ENCODE measurements around the gene NAT8.
A peak's percentile ranks its signal among the peaks of the same experiment; 100 is the strongest.
"Not testable (repeated sequence)": the region's sequence is repeated elsewhere in the genome, so short reads cannot be mapped to it uniquely, and the experiment has no call there.

Gene NAT8

DNA sequence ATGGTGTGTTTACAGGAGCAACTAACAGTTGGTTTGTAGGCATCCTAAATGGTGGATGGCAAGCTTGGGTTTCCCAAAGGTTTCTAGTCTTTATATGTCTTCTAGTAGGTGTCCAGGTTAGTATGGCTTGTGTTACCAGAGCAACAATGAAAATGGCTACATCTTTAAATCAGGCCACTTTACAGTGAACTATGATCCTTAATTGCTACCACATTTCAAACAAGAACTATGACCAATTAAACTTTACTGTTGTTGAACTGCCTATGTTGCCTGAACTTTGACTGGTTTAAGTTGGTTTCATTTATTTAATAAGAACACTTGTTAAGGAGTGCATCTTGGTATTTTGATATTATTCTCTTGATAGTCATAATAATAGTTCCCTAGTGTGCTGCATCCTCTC lies 5.2 kb downstream of the NAT8 start:
- not testable (repeated sequence) for DNase-seq (ENCODE audit: low read depth in 3 of 3)

DNA sequence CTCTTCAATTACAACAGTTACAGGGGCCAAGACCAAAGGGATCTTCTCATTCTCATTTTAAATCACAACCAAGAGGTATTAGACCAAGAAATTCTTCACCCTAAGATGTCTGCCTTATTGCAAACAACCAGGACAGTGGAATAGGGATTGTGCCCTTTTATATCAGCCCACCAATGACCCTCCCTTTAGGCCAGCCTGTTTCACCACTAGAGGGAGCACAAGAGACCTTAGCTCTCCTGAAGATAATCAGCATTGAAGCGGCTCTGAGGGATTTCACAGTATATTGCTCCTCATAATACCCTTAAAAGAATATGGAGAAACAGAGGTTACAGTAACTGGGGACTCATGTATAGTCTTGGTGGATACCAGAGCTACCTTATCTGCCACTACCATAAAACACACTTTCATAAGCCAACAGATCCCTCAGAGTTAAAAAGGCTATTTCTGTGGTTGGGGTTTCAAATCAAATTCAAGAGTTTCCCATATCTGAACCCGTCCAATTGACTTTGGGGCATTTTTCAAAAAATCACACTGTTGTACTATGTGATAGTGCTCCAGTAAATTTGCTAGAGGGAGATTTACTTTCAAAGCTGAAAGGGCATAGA lies 11.5 kb downstream of the NAT8 start:
- not testable (repeated sequence) for DNase-seq (ENCODE audit: low read depth in 3 of 3)

DNA sequence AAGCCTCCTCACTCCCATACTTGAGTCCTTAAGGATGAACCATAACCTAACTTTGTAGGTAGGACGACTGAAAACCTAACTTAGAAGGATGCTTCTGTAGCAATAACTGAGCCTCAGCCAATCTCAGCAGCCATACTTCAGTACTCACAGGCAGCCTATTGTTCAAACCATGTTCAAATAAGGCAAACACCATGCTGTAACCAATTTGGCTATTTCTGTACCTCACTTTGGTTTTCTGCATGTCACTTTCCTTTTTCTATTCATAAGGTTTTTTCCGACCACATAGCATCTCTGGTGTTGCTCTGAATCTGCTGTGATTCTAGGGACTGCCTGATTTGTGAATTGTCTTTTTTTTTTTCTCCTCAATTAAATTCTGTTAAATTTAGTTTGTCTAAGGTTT lies 13.7 kb downstream of the NAT8 start:
- DNase-seq (ENCODE audit: low read depth in 3 of 3), result not testable (repeated sequence)

DNA sequence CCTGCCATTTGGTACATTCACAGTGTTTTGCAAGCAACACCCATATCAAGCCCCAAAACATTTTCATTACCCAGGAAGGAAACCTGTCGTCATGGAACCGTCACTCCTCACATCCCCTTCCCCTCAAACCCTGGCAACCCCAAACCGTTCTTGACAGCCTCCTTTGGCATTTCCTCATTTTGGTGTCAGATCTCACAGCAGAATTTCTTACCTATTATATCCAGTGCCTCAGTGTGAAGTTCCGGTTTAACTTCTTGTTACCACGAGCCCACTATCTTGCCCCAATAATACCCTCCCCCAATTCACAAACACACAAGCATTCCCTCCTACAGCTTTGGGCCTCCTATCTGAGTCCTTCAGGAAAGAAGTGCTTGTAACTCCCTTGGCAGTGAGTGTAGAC lies 16.0 kb downstream of the NAT8 start:
- DNase-seq (ENCODE audit: low read depth in 3 of 3), result not testable (repeated sequence)

DNA sequence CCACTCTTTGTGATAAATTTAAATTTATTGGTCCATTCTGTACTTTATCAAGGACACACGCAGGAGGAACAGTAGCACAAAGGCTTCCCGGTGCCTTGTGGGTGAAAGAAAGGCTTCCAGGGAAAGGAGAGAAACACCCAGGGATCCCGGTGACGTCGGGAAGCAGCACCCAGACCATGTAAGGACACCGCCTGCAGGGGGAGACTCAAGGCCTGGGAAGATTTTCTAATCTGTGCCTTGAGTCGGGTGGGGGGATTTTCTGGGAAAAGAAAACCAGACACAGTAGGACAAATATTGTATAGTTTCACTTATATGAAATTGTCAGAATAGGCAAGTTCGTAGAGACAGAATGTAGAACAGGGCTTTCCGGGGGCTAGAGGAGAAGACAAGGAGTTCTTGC lies 17.6 kb downstream of the NAT8 start:
- DNase-seq (ENCODE audit: low read depth in 3 of 3), result not testable (repeated sequence)

DNA sequence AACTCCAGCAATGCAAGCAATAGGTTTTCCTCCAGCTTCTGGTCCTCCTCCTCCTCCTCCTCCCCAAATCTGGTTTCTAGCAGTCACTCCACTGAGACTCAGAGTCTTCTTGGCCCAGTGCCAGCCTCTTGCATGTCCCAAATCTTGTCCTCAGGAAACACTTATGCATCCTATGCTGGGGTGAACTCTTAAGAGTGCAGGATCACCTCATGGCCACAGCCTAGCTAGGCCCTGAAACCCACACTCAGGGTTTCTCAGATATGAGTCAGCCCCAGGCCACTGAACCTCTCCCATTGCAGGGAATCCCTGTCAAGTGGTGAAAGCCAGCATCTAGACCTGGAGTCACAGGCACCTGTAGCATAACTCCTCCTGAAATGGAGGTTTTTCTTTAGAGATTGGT lies 18.2 kb downstream of the NAT8 start:
- not testable (repeated sequence) for DNase-seq (ENCODE audit: low read depth in 3 of 3)

DNA sequence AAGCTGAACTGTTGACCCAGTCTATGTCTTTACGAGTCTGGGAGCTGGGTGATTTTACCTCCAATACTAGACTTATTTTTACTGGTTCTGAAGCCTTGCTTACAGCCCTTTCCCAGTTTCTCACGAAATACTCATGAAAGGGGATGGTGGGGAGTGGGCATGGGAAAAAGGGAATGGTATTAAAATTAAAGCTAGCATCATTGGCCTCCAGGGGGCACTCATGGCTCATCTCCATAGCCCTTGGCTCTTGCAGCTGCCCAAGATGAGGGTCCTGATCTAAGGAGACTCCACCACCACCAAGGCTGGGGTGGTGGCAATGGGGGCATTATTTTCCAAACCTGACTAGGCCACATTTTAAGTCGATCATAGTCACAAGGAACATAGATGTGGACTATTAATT lies 22.3 kb downstream of the NAT8 start:
- DNase-seq (ENCODE audit: low read depth in 3 of 3), result not testable (repeated sequence)

DNA sequence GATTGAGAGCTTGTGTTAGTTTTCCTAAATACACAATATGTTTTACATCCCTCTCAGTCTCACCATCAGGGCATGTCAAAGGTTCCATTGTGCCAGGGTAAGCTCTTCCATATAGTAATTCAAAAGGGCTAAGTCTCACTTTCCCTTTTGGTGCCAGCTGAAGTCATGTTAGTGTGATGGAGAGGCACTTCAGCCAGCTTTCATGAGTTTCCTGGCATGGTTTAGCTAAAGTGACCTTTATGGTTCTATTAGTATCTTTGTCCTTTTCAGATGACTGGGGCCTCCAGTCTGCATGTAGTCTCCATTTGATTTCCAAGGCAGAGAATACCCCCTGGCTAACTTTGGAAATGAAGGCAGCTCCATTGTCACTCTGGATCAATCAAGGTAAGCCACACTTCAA lies 27.2 kb downstream of the NAT8 start:
- no peak for DNase-seq (ENCODE audit: low read depth in 3 of 3)

DNA sequence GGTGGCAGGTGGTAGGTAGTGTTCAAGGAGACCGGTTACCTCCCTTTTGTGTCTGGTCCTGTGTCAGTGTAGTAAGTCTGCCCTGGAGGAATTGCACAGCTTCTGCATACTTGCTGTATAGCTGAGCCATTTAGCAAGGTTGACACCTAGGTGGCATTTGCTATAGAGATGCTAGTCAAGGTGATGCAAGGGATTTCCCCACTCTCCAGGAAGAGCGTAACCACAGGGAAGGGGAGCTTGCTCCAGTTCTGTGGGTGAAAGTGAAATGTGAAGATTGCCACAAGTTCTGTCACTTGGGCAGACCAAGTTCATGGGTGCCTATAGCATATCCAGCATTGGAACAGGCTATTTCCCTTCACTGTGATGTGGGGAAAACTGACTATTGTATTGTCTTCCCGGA lies 28.1 kb downstream of the NAT8 start:
- DNase-seq (ENCODE audit: low read depth in 3 of 3), result peak in 1 of 3 donors; percentile 6

DNA sequence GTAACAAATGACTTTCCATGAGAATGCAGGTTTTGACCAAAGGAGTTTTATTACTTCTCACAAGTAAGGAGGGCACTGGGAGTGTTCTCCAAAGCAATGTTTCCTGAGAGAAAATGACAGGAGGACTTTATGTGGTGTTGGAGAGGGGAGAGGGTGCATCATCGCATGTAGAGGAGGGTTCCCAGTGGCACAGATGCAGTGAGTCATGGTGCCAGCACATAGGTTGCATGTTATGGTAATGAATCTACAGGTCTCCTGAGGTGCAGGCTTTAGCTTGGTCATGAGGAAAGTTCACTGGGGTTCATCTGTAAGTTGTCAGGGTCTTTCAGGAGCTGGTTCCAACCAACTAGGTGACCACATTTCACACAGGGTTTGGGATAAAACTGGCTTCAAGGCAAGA lies 30.4 kb downstream of the NAT8 start:
- no peak for DNase-seq (ENCODE audit: low read depth in 3 of 3)

DNA sequence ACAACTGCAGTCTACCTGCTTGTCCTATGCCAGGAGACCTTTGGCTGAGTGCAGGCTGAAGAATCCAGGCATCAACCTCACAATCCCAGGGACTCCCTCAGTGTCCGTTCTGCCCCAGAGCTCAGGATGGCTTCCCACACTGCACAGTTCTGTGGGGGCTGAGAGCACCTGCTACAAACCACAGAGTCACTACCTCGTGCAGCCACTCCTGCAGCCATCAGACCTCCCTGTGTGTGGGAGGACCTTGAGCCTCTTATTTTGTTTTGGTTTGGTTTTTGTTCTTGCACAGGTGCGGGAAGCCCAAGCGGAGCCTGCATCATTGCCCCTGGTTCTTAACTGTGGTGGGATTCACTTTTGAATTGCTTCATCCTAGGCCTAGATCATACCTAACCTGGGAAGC lies 31.0 kb downstream of the NAT8 start:
- no peak for DNase-seq (ENCODE audit: low read depth in 3 of 3)

DNA sequence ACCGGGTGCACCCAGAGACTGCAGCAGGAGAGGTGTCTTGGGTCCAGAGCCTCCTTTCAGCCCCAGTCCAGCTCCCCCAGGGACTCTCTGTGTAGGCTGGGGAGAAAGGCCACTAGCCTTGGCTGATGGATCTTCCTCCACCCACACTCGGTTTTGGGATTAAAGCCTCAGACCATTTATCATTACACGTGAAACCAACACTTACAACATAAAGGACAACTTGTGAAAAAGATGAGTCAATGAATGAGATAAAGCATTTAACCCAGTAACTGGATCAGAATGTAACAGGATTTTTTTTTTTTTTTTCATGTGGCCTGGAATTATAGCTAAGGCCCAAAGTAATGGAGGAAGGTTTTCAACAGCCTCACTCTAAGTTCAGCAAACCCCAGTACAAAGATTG lies 32.1 kb downstream of the NAT8 start:
- no peak for DNase-seq (ENCODE audit: low read depth in 3 of 3)

DNA sequence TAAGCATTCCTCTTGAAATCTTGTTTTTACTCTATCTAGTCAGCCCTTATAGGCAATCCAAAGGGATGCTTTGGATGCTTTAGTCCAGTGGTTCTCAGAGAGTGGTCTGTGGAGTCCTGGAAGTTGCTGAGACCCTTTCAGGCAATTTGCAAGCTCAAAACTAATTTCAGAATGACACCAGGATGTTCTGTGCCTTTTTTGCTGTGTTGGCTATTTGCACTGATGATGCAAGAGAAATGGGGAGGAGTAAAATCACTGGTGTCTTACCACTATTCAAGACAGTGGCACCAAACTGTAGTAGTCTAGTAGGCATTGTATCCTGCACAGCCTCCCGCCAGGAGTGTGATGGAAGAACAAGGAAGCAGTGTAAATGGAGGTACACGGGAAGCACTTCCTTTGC lies 37.6 kb downstream of the NAT8 start:
- not testable (repeated sequence) for DNase-seq (ENCODE audit: low read depth in 3 of 3)

DNA sequence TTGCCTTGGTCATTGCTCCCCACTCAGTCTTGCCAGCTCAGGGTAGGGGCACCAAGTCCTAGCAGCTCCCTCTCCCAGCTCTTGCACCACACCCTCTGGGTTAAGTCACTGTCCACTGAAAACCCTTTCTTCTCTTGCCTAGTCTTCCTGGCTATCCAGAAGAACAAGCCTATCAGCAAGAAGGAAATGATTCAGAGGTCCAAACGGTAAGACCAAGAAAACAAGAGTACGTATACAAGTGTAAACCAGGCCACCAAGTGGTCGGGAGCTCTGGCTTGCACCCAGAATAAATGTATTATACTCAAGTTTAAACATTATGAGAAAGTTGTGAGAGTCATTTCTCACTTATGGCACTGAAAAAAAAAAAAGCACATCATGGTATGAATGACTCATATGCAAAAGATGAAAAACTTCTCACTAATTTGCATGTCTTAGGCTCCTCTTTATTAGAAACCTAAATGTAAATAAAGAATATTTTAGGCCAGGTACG lies 39.1 kb downstream of the NAT8 start:
- DNase-seq (ENCODE audit: low read depth in 3 of 3), result peak in 1 of 3 donors; percentile 4

DNA sequence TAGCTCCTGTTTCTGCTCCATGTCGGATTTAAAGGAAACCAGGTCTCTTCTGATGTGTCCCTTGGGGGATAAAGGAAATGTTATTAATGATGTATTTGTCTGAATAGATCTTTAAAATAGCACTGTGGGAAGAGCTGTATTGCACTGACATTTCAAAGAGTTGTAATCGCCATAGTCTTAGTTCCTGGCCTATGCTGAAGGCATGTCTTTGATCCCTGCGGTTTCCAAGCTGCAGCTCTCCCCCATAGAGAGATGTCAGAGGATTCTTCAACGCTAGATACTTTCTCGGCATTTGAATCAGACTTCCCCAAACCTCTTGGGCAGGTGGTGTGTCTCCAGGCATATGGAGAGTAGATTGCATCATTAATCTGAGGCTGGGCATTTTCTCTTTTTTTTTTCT lies 40.4 kb downstream of the NAT8 start:
- no peak for DNase-seq (ENCODE audit: low read depth in 3 of 3)

DNA sequence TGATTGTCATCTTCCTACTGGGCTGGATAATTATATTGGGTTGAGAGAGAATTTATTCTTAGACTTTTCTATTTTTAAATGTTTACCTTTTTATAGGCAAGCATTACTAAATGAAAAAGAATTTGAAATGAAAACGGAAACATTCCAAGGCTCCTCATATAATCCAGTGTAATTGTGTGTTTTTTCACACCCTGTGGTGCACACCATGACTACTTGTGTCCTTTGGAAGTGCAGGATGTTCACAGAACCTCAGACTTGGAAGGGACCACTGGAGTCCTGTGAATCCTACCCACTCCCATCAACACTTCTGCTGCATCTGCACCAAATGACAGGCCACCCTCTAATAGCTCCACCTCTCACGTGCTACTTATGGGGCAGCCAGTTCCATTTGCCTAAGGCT lies 48.0 kb downstream of the NAT8 start:
- DNase-seq (ENCODE audit: low read depth in 3 of 3), result no peak

DNA sequence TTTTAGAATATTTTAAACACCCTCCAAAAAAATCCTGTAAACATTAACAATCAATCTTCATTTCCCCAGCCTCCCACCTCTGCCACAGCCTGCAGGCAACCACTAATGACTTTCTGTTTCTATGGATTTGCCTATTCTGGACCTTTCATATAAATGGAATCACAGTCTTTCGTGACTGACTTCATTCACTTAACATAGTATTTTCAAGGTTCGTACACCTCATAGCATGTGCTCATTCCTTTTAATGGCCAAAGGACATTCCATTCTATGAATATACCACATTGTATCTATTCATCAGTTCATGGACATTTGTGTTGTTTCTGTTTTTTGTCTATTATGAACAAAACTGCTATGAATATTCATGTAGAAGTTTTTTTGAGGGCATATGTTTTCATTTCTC lies 48.5 kb downstream of the NAT8 start:
- DNase-seq (ENCODE audit: low read depth in 3 of 3), result no peak

Measured in stimulated activated CD4-positive, alpha-beta T cell treated with anti-CD3 and anti-CD28 coated beads, TNF-alpha, amount 100 ng/mL, for 48 hours (primary cell).